Activated naive CD4-positive, alpha-beta T cell treated with anti-CD3 and anti-CD28 coated beads for 36 hours (primary cell): ENCODE results near the gene FARP1. TPM values are rescaled to one million over a fixed set of nuclear protein-coding genes. Genes with fewer than 3 reads are reported as not detected.
"Not testable (repeated sequence)": the region's sequence is repeated elsewhere in the genome, so short reads cannot be mapped to it uniquely, and the experiment has no call there.

ENCODE experiments used
- CTCF ChIA-PET: fragments of 350-600 bp; sonication (Branson Sonifier 250); formaldehyde crosslinking; loops from one replicate; lab custom pipeline; 2021; ENCODE audit warnings: antibody characterized with exemption; lab: Charles Lee
- DNase-seq: peaks from one replicate; pipeline ENCODE4 v3.0.0-alpha.2; 2020
- H3K27ac Mint-ChIP-seq: one replicate; pipeline ENCODE4 v1.8.0; 2021; ENCODE audit warnings: mild to moderate bottlenecking, mixed read lengths
- H3K27me3 Mint-ChIP-seq: one replicate; pipeline ENCODE4 v1.8.0; 2021; ENCODE audit warnings: low read depth, mixed read lengths
- H3K36me3 Mint-ChIP-seq: one replicate; pipeline ENCODE4 v1.8.0; 2021; ENCODE audit warnings: low read depth, mixed read lengths
- H3K4me1 Mint-ChIP-seq: one replicate; pipeline ENCODE4 v1.8.0; 2021; ENCODE audit warnings: low read depth, mixed read lengths
- H3K4me3 Mint-ChIP-seq: one replicate; pipeline ENCODE4 v1.8.0; 2021; ENCODE audit warnings: mild to moderate bottlenecking, moderate library complexity, mixed read lengths
- H3K9me3 Mint-ChIP-seq: one replicate; pipeline ENCODE4 v1.8.0; 2021; ENCODE audit warnings: mixed read lengths
- intact Hi-C: fragments of 100-400 bp; cut with micrococcal nuclease; formaldehyde crosslinking; loops from one replicate; pipeline ENCODE4 v1.15.1; 2023
- total RNA-seq, 2 experiments: library from RNA; stranded (reverse); gene quantifications; one replicate each; pipeline ENCODE4 v1.2.3, GENCODE V29; 2021

Gene FARP1
- total RNA-seq, 2 experiments from 2014 or later, result 0.27 to 0.38 TPM

DNA sequence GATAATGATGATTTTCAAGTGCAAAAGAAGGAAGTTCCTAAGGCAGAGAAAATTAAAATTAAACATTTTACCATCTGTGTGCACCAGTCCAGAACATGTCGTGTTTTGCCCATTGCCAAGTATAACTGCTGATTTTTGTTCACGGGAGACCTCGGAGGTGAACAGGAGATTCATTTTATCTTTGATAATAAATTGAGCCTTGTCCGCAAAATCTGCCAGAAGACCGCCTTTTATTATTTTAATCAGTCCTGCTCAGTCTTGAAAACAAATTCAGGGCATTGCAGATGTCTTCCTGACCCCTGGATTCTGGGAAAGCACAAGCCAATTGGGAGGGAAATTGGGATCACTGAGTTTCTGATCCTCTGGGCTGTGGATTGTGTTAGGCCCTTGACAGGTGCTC, 268.1 kb downstream of the FARP1 start:
- Mint-ChIP-seq H3K4me3 (no peak overlapping the region), H3K4me1 (peaks cover 17% of the 10 kb centered on the region)
- intact Hi-C loops, result no loop called here

DNA sequence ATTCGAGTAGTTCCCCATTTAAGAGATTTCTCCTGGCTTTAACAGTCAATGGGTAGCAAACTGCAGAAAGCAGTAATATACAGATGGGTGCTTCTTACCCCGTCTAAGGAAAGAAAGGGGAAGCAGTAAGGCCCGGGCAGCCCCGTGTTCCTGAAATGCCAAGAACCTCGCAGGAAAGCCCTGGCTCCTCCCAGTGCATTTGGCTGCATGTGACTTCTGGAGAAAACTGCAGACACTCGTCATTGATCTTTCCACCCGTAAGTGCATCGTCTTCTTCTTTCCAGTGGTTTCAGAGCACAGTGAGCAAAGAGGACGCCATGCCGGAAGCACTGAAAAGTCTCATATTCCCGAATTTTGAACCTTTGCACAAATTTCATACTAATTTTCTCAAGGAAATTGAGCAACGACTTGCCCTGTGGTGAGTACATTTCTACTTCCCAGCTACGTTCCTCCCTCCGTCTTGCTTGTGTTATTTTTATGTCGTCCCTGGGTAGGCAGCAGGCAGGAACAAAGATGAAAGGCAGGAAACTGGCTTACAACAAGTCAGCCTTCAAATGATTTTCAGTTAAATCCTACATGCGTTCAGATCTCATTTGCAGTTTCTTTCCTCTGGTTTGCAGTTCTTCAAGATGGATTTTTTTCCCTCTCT, 268.8 kb downstream of the FARP1 start:
- CTCF ChIA-PET, result no interaction called here
- intact Hi-C loops, result loop anchor here (2.0 kb wide), 1 partner anchor 269 kb away; the partner anchor contains the start of gene FARP1
- Mint-ChIP-seq H3K27me3 (no peaks in the 10 kb centered on the region), H3K9me3 (no peaks in the 10 kb centered on the region), H3K27ac (no peak overlapping the region), H3K4me1 (peaks cover 17% of the 10 kb centered on the region), H3K36me3 (no peaks in the 10 kb centered on the region), H3K4me3 (peak overlapping the region; percentile 50)
- DNase-seq, result no peak

More for the DNA sequence above, 268.1 kb downstream of the FARP1 start:
- Mint-ChIP-seq H3K27me3 (no peaks in the 10 kb centered on the region), H3K9me3 (no peaks in the 10 kb centered on the region), H3K27ac (no peak overlapping the region), H3K36me3 (no peaks in the 10 kb centered on the region)
- CTCF ChIA-PET, result interaction anchor here (1.5 kb wide), 1 partner anchor 242 kb away, joined by 7 read pairs; no protein-coding TSS in a partner anchor
- DNase-seq, result no peak

DNA sequence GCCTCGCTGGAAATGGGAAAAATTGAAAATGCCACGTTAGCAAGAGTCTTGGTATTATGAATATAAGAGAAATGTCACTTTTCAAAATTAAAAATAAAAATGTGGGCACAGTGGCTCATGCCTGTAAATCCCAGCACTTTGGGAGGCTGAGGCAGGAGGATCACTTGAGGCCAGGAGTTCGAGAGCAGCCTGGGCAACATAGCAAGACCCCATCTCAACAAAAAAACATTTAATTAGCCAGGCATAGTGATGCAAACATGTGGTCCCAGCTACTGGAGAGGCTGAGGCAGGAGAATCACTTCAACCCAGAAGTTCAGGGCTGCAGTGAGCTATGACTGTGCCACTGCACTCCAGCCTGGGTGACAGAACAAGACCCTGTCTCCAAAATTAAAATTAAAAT, 270.4 kb downstream of the FARP1 start:
- H3K27me3 Mint-ChIP-seq, H3K27ac Mint-ChIP-seq, H3K9me3 Mint-ChIP-seq, H3K36me3 Mint-ChIP-seq, H3K4me3 Mint-ChIP-seq, CTCF ChIA-PET, DNase-seq: not testable (repeated sequence)
- intact Hi-C loops, result loop anchor here (2.0 kb wide), 1 partner anchor 270 kb away; the partner anchor contains the start of gene FARP1
- H3K4me1 Mint-ChIP-seq, result peaks cover 17% of the 10 kb centered on the region

DNA sequence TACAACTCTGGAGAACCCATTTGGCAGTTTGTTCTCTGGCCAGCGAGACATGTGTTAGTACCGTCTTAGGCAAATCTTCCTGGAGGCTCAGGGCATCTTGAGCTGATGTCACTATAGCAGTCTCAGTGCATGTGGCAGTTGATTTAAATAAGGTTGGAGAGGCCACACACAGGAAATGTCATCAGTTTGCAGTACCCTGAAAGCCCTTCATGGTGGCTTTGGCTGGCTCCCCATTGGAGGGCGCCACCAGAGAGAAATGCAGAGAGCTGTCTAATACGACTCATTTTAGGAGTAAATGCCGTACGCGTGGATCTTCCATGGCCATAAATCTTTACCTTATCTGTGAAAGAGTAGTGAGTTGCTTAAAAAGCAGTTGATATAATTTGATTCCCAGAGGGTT, 270.9 kb downstream of the FARP1 start:
- Mint-ChIP-seq H3K27me3 (no peaks in the 10 kb centered on the region), H3K4me3 (no peak overlapping the region), H3K4me1 (peaks cover 17% of the 10 kb centered on the region), H3K9me3 (peaks cover 4% of the 10 kb centered on the region), H3K27ac (no peak overlapping the region), H3K36me3 (no peaks in the 10 kb centered on the region)
- DNase-seq, result peak; percentile 13
- CTCF ChIA-PET, result no interaction called here
- intact Hi-C loops, result loop anchor here (2.0 kb wide), 1 partner anchor 271 kb away; the partner anchor contains the start of gene FARP1

DNA sequence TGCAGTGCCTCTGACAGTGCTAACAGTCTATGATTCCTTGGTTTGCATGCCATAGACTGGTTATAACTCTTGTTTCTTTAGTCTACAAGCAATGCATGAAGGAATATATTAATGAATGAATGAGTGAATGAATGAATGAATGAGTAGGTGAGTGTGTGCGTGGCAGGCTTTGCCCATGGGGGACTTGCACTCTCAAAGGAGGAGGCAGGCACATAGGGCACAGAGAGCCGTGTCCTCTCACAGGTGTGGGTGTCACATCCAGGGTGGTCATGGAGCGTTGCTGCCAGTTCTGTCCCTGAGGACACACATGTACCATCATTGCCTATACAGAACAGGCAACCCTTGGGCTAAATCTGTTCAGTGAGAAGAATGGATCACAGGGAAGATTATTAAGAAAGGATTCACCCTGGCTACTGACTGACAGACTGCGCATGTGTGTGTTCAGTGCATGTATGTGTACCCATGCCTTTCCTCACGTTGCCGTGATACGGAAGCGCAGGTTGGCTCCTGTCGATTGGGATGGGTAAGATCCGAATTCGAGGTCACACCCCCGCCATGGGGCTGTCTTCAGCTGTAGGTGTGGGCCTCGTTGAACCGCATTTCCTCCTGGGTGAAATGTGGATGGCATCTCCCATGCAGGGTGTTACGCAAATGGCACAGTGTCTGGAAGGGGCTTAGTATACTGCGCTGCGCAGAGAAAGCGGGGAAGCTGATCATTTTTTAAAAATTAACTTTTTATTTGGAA, 272.6 kb downstream of the FARP1 start:
- CTCF ChIA-PET, result no interaction called here
- H3K4me1 Mint-ChIP-seq, result peaks cover 17% of the 10 kb centered on the region
- peaks cover 4% of the 10 kb centered on the region for H3K9me3 Mint-ChIP-seq
- peaks cover 4% of the 10 kb centered on the region for H3K27me3 Mint-ChIP-seq
- no peaks in the 10 kb centered on the region for H3K36me3 Mint-ChIP-seq
- intact Hi-C loops, result no loop called here
- no peak overlapping the region for H3K27ac Mint-ChIP-seq
- H3K4me3 Mint-ChIP-seq, result no peak overlapping the region
- no peak for DNase-seq

DNA sequence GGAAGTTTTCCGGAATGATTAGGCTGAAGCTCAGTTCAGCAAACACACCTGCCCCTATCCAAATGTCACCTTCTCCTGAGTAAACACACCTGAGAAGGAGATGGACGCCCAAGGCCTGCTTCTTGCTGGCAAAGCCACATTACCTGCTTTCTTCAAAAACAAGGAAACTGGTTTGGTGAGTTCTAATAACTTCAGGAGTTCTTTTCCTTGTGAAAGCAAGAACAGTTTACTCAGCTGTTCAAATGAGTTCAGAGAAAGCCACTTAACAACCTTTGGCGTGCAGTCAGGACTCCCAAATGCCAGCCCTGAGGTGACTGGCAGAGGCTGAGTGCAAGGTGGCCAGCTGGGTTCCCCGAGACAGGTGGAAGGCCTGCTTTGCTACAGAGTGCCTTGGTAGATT, 273.5 kb downstream of the FARP1 start:
- Mint-ChIP-seq H3K27me3 (peaks cover 4% of the 10 kb centered on the region), H3K4me1 (peaks cover 11% of the 10 kb centered on the region), H3K9me3 (peaks cover 4% of the 10 kb centered on the region), H3K27ac (no peak overlapping the region), H3K36me3 (no peaks in the 10 kb centered on the region), H3K4me3 (no peak overlapping the region)
- CTCF ChIA-PET, result no interaction called here
- intact Hi-C loops, result no loop called here
- no peak for DNase-seq

DNA sequence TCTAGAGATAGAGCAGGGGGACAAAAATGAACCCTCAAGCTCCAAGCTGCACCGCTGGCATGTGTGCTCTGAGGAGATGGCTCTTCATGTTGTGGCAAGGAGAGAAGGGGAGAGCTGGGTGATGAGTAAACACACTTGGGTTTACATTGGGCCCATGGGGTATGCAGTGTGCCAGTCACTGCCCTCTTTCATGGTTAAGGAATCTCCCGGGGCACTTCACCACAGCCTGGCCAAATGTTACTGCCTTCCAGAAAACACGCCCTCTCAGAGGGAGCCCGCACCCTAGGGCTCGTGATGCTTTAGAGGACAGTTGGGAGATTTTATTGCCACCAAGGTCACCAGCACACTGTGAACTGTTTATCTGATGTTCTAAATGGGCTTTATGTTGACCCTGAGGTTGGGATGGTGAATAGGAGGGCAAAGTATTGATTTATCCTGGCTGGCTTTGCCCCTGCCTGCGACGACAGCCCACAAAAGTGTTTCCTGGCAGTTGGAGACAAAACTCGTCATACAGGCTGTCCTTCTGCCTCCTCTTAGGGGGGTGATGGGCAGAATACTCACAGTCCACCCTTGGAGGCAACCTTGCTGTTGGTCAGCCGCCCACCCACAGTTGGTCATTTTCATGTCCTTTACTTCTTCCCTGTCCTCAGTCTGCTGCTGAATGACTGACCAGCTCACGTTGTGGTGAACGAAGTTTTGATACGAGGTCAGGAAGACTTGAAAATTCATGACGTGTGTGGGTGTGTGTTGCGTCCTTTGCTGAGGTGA, 277.1 kb downstream of the FARP1 start:
- intact Hi-C loops, result no loop called here
- DNase-seq, result no peak
- no peaks in the 10 kb centered on the region for H3K4me1 Mint-ChIP-seq
- peaks cover 5% of the 10 kb centered on the region for H3K27me3 Mint-ChIP-seq
- peaks cover 4% of the 10 kb centered on the region for H3K9me3 Mint-ChIP-seq
- CTCF ChIA-PET, result interaction anchor here (1.2 kb wide), 1 partner anchor 25 kb away, joined by 3 read pairs; no protein-coding TSS in a partner anchor
- H3K36me3 Mint-ChIP-seq, result no peaks in the 10 kb centered on the region
- no peak overlapping the region for H3K4me3 Mint-ChIP-seq
- no peak overlapping the region for H3K27ac Mint-ChIP-seq

DNA sequence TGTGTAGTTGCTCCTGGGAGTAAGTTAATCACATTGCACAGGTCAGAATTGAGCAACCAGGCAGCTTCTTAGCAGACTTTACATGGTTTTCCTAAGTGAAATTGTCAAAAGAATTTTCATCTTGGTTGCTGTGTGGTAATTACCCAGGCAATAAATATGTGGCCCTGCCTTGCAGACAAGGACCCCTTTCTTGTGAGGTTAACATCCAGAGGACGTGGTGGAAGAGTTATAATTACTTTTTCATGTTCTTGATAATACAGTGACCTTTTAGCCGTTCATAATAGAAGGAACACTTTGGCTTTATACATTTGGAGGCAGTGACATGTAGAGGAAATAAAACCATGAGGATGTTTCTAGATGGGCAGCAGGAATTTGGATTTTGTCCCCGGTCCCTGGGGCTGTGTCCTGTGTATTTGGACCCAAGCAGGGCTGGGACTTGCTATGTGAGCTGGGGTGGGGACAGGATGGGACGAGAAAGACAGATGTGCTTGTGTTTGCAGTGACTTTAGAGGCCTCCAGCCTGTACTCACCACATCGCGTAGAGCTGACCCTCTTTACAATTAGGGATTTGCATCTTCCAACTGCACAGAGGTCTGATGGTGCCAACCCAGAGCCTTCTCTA, 277.8 kb downstream of the FARP1 start:
- Mint-ChIP-seq H3K9me3 (peaks cover 4% of the 10 kb centered on the region), H3K4me3 (no peak overlapping the region), H3K4me1 (no peaks in the 10 kb centered on the region), H3K27me3 (peaks cover 5% of the 10 kb centered on the region), H3K36me3 (no peaks in the 10 kb centered on the region), H3K27ac (no peak overlapping the region)
- no peak for DNase-seq
- CTCF ChIA-PET, result interaction anchor here (1.2 kb wide), 1 partner anchor 24 kb away, joined by 3 read pairs; no protein-coding TSS in a partner anchor
- intact Hi-C loops, result no loop called here

DNA sequence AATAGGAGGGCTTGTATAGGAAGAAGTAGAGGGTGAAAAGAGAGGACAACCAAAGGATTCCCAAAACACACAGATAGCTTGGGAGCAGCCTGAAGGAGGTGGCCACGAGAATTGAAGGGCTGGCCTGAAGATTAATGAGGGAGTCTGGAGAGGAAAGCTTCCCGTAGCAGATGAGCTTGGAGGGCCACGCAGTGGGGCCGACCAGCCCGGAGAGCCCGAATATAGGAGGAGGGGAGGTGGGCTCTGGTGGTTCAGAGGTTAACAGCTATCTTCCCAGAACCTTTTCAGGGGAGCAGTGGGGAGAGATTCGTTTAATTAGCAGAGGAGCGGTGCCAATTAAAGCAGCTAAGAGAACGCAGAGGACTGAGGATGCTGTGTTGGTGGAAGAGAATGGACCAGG, 279.2 kb downstream of the FARP1 start:
- Mint-ChIP-seq H3K27ac (no peak overlapping the region), H3K27me3 (peaks cover 5% of the 10 kb centered on the region), H3K9me3 (peaks cover 1% of the 10 kb centered on the region), H3K4me3 (no peak overlapping the region), H3K4me1 (no peaks in the 10 kb centered on the region), H3K36me3 (no peaks in the 10 kb centered on the region)
- intact Hi-C loops, result no loop called here
- DNase-seq, result no peak
- CTCF ChIA-PET, result no interaction called here

DNA sequence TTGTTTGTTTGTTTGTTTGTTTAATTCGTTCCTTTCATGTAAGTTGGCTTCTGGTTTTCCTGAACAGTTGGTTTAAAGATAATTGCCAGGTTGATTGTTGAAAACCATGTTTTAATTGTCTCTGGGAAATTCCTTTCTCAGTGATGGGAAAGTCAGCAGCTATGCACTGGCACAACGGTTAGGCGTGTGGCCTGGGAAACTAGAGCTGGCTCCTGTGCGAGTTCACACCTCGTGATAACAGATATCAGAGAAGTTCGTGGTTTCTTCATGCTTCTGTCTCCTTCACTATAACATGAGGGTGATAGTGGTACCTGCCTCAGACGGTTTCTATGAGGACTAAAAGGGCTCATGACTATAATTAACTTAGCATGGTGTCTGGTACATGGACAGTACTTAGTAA, 280.5 kb downstream of the FARP1 start:
- Mint-ChIP-seq H3K36me3 (no peaks in the 10 kb centered on the region), H3K9me3 (no peaks in the 10 kb centered on the region), H3K4me1 (no peaks in the 10 kb centered on the region), H3K27ac (no peak overlapping the region), H3K27me3 (peaks cover 5% of the 10 kb centered on the region), H3K4me3 (no peak overlapping the region)
- CTCF ChIA-PET, result no interaction called here
- intact Hi-C loops, result no loop called here
- DNase-seq, result no peak

DNA sequence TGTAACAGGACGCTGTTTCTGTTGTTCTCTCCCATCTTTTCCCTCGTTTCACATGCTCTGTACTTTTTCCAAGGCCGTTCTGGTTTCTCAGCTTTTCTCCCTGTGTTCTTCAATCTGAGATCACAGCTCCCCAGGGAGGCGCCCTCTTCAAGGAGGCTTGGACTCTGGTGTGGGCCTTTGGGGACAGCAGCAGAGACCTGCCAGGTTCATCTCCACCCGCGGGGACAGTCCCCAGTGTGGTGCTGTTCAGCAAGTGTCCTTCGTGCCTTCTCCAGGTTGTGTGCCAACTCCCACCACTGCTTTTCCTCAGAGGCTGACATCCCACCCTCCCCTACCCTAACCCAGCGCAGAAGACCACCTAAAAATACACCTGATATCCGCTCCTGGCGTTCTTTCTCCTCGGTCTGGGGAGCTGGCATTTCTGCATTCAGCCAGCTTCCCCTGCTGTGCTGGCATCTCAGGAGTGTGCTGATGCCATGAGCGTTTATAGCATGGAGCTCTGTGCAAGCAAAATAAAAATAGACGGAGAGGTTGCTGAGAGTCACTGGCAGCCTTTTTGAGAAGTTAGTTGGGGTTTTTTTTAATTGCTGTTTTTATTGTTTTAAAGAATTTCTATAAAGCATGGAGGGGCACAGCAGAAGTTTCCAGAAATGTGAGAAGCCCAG, 284.6 kb downstream of the FARP1 start:
- H3K36me3 Mint-ChIP-seq, result no peaks in the 10 kb centered on the region
- no peaks in the 10 kb centered on the region for H3K4me1 Mint-ChIP-seq
- H3K27ac Mint-ChIP-seq, result no peak overlapping the region
- no peak overlapping the region for H3K4me3 Mint-ChIP-seq
- no peak for DNase-seq
- H3K9me3 Mint-ChIP-seq, result no peaks in the 10 kb centered on the region
- intact Hi-C loops, result no loop called here
- peaks cover 2% of the 10 kb centered on the region for H3K27me3 Mint-ChIP-seq
- CTCF ChIA-PET, result interaction anchor here (0.9 to 1.1 kb wide), 2 partner anchors 9 to 225 kb away, joined by 3 to 4 read pairs; no protein-coding TSS in a partner anchor
